ENCODE results near the gene LAMA3.

- no peak for TF ChIP-seq MYNN (tag by site-specific recombination; IDR thresholded peaks at IDR 0.05; ENCODE audit: borderline replicate concordance)
- TF ChIP-seq, protein P1, sequence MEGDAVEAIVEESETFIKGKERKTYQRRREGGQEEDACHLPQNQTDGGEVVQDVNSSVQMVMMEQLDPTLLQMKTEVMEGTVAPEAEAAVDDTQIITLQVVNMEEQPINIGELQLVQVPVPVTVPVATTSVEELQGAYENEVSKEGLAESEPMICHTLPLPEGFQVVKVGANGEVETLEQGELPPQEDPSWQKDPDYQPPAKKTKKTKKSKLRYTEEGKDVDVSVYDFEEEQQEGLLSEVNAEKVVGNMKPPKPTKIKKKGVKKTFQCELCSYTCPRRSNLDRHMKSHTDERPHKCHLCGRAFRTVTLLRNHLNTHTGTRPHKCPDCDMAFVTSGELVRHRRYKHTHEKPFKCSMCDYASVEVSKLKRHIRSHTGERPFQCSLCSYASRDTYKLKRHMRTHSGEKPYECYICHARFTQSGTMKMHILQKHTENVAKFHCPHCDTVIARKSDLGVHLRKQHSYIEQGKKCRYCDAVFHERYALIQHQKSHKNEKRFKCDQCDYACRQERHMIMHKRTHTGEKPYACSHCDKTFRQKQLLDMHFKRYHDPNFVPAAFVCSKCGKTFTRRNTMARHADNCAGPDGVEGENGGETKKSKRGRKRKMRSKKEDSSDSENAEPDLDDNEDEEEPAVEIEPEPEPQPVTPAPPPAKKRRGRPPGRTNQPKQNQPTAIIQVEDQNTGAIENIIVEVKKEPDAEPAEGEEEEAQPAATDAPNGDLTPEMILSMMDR (tag by site-specific recombination; IDR thresholded peaks at IDR 0.05): no peak
- no peak for TF ChIP-seq ZNF777 (tag by site-specific recombination; IDR thresholded peaks at IDR 0.05; ENCODE audit: borderline replicate concordance)
- no peak for TF ChIP-seq ZNF639 (tag by site-specific recombination; IDR thresholded peaks at IDR 0.05)
- TF ChIP-seq, protein P2, sequence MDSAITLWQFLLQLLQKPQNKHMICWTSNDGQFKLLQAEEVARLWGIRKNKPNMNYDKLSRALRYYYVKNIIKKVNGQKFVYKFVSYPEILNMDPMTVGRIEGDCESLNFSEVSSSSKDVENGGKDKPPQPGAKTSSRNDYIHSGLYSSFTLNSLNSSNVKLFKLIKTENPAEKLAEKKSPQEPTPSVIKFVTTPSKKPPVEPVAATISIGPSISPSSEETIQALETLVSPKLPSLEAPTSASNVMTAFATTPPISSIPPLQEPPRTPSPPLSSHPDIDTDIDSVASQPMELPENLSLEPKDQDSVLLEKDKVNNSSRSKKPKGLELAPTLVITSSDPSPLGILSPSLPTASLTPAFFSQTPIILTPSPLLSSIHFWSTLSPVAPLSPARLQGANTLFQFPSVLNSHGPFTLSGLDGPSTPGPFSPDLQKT (IDR thresholded peaks at IDR 0.05; ENCODE audit: borderline replicate concordance, low read depth, low read length): no peak
These were observed 45.3 kb upstream of the LAMA3 start for GRCh38 chr18:23643815-23644490.
